K562 (cell line): ENCODE measurements around the gene MBNL1. TPM values are rescaled to one million over a fixed set of nuclear protein-coding genes. Genes with fewer than 3 reads are reported as not detected.
A peak's percentile ranks its signal among the peaks of the same experiment; 100 is the strongest.

Experiments
- ATAC-seq: fragments of 200-7000 bp; cut with Tn5 transposase; 3 replicates; pipeline ENCODE4 v1.9.1; 2020; ENCODE audit warnings: moderate library complexity
- BruUV-seq: library from RNA; stranded (reverse); fragments of 400-500 nt; replicated peaks from 2 replicates; lab custom pipeline; 2021; lab: Mats Ljungman, UMichigan
- CTCF ChIA-PET: fragments of 300-600 bp; formaldehyde crosslinking; extraction: SDS; loops from one replicate; lab custom pipeline; 2021; ENCODE audit warnings: low intra/inter-chr PET ratio; lab: Yijun Ruan, JAX
- POLR2A ChIA-PET: fragments of 300-600, 350-650 bp; sonication (Branson Sonifier 250); formaldehyde crosslinking; extraction: SDS; loops from one replicate; lab custom pipeline; 2021; ENCODE audit warnings: antibody characterized with exemption, inconsistent platforms; lab: Yijun Ruan, JAX
- DNase-seq, 4 experiments: peaks; one replicate each; pipeline versions ENCODE4 v3.0.0 to v3.0.0-alpha.2; 2011 to 2018; ENCODE audit warnings: low spot score in 3 of 4, mixed read lengths in 3 of 4; ENCODE audit errors: extremely low read depth in 1 of 4
- FAIRE-seq: peaks from 2 replicates; lab custom pipeline; 2011; peaks lifted over from hg19 to GRCh38; lab: Jason Lieb, UNC
- H2AFZ ChIP-seq: 2 replicates; pipeline ENCODE4 v1.6.0; 2011; ENCODE audit warnings: low read depth, low read length, control low read depth, inconsistent platforms
- H3K27ac ChIP-seq: fragments of 200-600 bp; 3 replicates; pipeline ENCODE4 v1.8.0; 2011; ENCODE audit warnings: low read depth, mild to moderate bottlenecking, control low read depth, inconsistent platforms, low read length, moderate library complexity, mixed read lengths; ENCODE audit errors: extremely low read depth
- H3K27me3 ChIP-seq, 2 experiments: fragments of 300-600 bp in 1 of 2; 2 replicates in 1 of 2; 3 replicates in 1 of 2; pipeline versions ENCODE4 v1.6.0 to v1.8.0; 2011; ENCODE audit warnings: inconsistent platforms in 2 of 2, low read length in 2 of 2, mild to moderate bottlenecking in 1 of 2, mixed read lengths in 1 of 2, moderate library complexity in 1 of 2; ENCODE audit not compliant: control insufficient read depth in 2 of 2, insufficient read depth in 2 of 2
- H3K36me3 ChIP-seq: fragments of 300-600 bp; 3 replicates; pipeline ENCODE4 v1.8.0; 2011; ENCODE audit warnings: mild to moderate bottlenecking, low read length, inconsistent platforms; ENCODE audit not compliant: control insufficient read depth, insufficient read depth
- H3K4me1 ChIP-seq, 2 experiments: fragments of 200-600 bp in 1 of 2; replicated peaks in 1 of 2; 2 replicates in 1 of 2; 3 replicates in 1 of 2; pipeline versions ENCODE4 v1.5.1 to v1.8.0; 2011; ENCODE audit warnings: inconsistent platforms in 2 of 2, low read length in 2 of 2, mild to moderate bottlenecking in 1 of 2, mixed read lengths in 1 of 2, moderate library complexity in 1 of 2; ENCODE audit not compliant: control insufficient read depth in 2 of 2, insufficient read depth in 2 of 2
- H3K4me2 ChIP-seq: 2 replicates; pipeline ENCODE4 v1.6.1; 2011; ENCODE audit warnings: low read length, control low read depth, inconsistent platforms, mixed read lengths; ENCODE audit not compliant: insufficient read depth
- H3K4me3 ChIP-seq: fragments of 200-600 bp; sonication (generic), shearing (Covaris generic); 2 replicates; pipeline ENCODE4 v1.5.1; 2016; ENCODE audit warnings: control low read depth, inconsistent platforms
- H3K79me2 ChIP-seq: fragments of 200-600 bp; 3 replicates; pipeline ENCODE4 v1.8.0; 2011; ENCODE audit warnings: low read length, inconsistent platforms; ENCODE audit not compliant: control insufficient read depth, insufficient read depth
- H3K9ac ChIP-seq, 2 experiments: 2 replicates each; pipeline versions ENCODE4 v1.6.0 to v1.6.1; 2011; ENCODE audit warnings: low read depth in 2 of 2, low read length in 2 of 2, control low read depth in 1 of 2, inconsistent platforms in 1 of 2, mild to moderate bottlenecking in 1 of 2, mixed read lengths in 1 of 2; ENCODE audit not compliant: insufficient read depth in 1 of 2
- H3K9me1 ChIP-seq: one replicate; pipeline ENCODE4 v1.6.0; 2011; ENCODE audit warnings: inconsistent platforms, mild to moderate bottlenecking, low read length, moderate library complexity; ENCODE audit not compliant: control insufficient read depth, insufficient read depth
- H3K9me3 ChIP-seq: replicated peaks from 2 replicates; pipeline ENCODE4 v1.5.1; 2011; ENCODE audit warnings: low read depth, low read length, inconsistent platforms; ENCODE audit not compliant: control insufficient read depth, insufficient read depth
- H4K20me1 ChIP-seq: replicated peaks from 2 replicates; pipeline ENCODE4 v1.6.1; 2011; ENCODE audit warnings: low read length, inconsistent platforms, mixed read lengths; ENCODE audit not compliant: control insufficient read depth, insufficient read depth
- TCF7L2 ChIP-seq: fragments of 150-350 bp; IDR thresholded peaks from 2 replicates; pipeline ENCODE4 v1.6.1; 2016; ENCODE audit warnings: low read depth, mild to moderate bottlenecking, low read length, moderate library complexity
- ZNF518B ChIP-seq: fragments of 250-450 bp; sonication (Bioruptor Pico); IDR thresholded peaks from 2 replicates; pipeline ENCODE4 v1.5.0; 2021; ENCODE audit warnings: mild to moderate bottlenecking, moderate library complexity
- WGBS: fragments of 100-300 bp; shearing (Covaris generic); methylation state at CpG from one replicate; pipeline ENCODE4 v1.1.6; 2016; ENCODE audit warnings: low coverage, mixed read lengths; ENCODE audit not compliant: insufficient coverage; ENCODE audit errors: missing lambda C conversion rate; 5-methylcytosine and 5-hydroxymethylcytosine counted together
- in situ Hi-C: fragments of 300-500 bp; cut with MboI; formaldehyde crosslinking; loops from 4 replicates; pipeline ENCODE4 v1.15.0; 2018; ENCODE audit warnings: inconsistent platforms, mixed read lengths
- intact Hi-C: fragments of 100-400 bp; cut with micrococcal nuclease; formaldehyde crosslinking; loops from 2 replicates; pipeline ENCODE4 v1.14.2; 2022
- polyA plus RNA-seq, 8 experiments: library from polyadenylated mRNA; depleted of rRNA in 4 of 8; stranded (reverse) in 5 of 8; unstranded in 3 of 8; fragments of >200 nt; fragmentation: Nextera tagmentation in 2 of 8; fragmentation: Illumina TruSeq in 1 of 8; extraction: Ambion mirVana in 2 of 8; extraction: Trizol in 1 of 8; gene quantifications; 2 replicates each; pipeline versions ENCODE4 v1.2.1 to v1.2.3, GENCODE V29; 2011 to 2014; ENCODE audit warnings: inconsistent platforms in 1 of 8, missing spikeins in 1 of 8
- total RNA-seq, 7 experiments: library from RNA; depleted of rRNA in 6 of 7; stranded (reverse); fragments of >200 nt in 6 of 7; fragmentation: Illumina TruSeq in 2 of 7; extraction: Trizol in 2 of 7; gene quantifications; 2 replicates each; pipeline versions ENCODE4 v1.2.1 to v1.2.3, GENCODE V29; 2011 to 2021; ENCODE audit warnings: low replicate concordance in 1 of 7
- TF ChIP-seq, protein P1 (sequence below), 2 experiments: fragments of 450-650 bp in 1 of 2; sonication (generic) in 1 of 2; formaldehyde crosslinking in 1 of 2; IDR thresholded peaks; 2 replicates each; pipeline versions ENCODE4 v1.7.1 to v1.9.0; 2016 to 2022; ENCODE audit warnings: inconsistent platforms in 1 of 2, mild to moderate bottlenecking in 1 of 2, missing genetic modification reagents in 1 of 2
- TF ChIP-seq, protein P2 (sequence below): fragments of 250-450 bp; sonication (Bioruptor Pico); IDR thresholded peaks from 2 replicates; pipeline ENCODE4 v1.4.0; 2020; ENCODE audit warnings: mild to moderate bottlenecking
- TF ChIP-seq, protein P3 (sequence below): sonication (generic); formaldehyde crosslinking; IDR thresholded peaks from 2 replicates; pipeline ENCODE4 v1.5.0; 2020; ENCODE audit warnings: missing genetic modification reagents

The MBNL1 gene
- total and polyA plus RNA-seq, 9 of the 15 experiments (the other 6 are each of a cell fraction or from before 2014, with no cell fraction given) = 70.3 to 243 (median 220) TPM

GRCh38 chr3:152302521-152303021, 33.8 kb downstream of the MBNL1 start:
- BruUV-seq = no TSS peak
- H3K9me1 ChIP-seq = no peaks in the 10 kb centered on the region
- H3K9ac ChIP-seq = no peak overlapping the region; a peak in 2 of 4 replicates
- H3K79me2 ChIP-seq = peaks cover 100% of the 10 kb centered on the region
- H4K20me1 ChIP-seq = peaks cover 19% of the 10 kb centered on the region
- no peak overlapping the region for H3K4me2 ChIP-seq
- 52% methylated on average over 4 of the region's 4 CpGs for WGBS
- DNase-seq (no peak), FAIRE-seq (no peak), ATAC-seq (peak; percentile 9; the same call in 1 of the 3 replicates)
- intact Hi-C loops = no loop called here
- POLR2A ChIA-PET = interaction anchor here (0.6 to 1.2 kb wide), 3 partner anchors 9 to 75 kb away, joined by 3 to 5 read pairs (median 3); no protein-coding TSS in a partner anchor
- no peaks in the 10 kb centered on the region for H3K27me3 ChIP-seq
- CTCF ChIA-PET = no interaction called here
- no peaks in the 10 kb centered on the region for H3K9me3 ChIP-seq
- peaks cover 97% of the 10 kb centered on the region for H3K36me3 ChIP-seq
- H2AFZ ChIP-seq = no peak overlapping the region
- no peak overlapping the region for H3K4me3 ChIP-seq
- peak overlapping the region; percentile 49; the same call in 1 of the 3 replicates for H3K27ac ChIP-seq
- in situ Hi-C loops = no loop called here
- peaks cover 0 to 33% of the 10 kb centered on the region in 2 experiments; a peak in 3 of 5 replicates for H3K4me1 ChIP-seq
- TF ChIP-seq ZNF518B (CRISPR knock-in tag) (no peak), TCF7L2 (no peak)
- TF ChIP-seq, protein P1, sequence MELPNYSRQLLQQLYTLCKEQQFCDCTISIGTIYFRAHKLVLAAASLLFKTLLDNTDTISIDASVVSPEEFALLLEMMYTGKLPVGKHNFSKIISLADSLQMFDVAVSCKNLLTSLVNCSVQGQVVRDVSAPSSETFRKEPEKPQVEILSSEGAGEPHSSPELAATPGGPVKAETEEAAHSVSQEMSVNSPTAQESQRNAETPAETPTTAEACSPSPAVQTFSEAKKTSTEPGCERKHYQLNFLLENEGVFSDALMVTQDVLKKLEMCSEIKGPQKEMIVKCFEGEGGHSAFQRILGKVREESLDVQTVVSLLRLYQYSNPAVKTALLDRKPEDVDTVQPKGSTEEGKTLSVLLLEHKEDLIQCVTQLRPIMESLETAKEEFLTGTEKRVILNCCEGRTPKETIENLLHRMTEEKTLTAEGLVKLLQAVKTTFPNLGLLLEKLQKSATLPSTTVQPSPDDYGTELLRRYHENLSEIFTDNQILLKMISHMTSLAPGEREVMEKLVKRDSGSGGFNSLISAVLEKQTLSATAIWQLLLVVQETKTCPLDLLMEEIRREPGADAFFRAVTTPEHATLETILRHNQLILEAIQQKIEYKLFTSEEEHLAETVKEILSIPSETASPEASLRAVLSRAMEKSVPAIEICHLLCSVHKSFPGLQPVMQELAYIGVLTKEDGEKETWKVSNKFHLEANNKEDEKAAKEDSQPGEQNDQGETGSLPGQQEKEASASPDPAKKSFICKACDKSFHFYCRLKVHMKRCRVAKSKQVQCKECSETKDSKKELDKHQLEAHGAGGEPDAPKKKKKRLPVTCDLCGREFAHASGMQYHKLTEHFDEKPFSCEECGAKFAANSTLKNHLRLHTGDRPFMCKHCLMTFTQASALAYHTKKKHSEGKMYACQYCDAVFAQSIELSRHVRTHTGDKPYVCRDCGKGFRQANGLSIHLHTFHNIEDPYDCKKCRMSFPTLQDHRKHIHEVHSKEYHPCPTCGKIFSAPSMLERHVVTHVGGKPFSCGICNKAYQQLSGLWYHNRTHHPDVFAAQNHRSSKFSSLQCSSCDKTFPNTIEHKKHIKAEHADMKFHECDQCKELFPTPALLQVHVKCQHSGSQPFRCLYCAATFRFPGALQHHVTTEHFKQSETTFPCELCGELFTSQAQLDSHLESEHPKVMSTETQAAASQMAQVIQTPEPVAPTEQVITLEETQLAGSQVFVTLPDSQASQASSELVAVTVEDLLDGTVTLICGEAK (IDR thresholded peaks at IDR 0.05) = no peak
- TF ChIP-seq, protein P1 (CRISPR knock-in tag; IDR thresholded peaks at IDR 0.05) = no peak
- TF ChIP-seq, protein P2, sequence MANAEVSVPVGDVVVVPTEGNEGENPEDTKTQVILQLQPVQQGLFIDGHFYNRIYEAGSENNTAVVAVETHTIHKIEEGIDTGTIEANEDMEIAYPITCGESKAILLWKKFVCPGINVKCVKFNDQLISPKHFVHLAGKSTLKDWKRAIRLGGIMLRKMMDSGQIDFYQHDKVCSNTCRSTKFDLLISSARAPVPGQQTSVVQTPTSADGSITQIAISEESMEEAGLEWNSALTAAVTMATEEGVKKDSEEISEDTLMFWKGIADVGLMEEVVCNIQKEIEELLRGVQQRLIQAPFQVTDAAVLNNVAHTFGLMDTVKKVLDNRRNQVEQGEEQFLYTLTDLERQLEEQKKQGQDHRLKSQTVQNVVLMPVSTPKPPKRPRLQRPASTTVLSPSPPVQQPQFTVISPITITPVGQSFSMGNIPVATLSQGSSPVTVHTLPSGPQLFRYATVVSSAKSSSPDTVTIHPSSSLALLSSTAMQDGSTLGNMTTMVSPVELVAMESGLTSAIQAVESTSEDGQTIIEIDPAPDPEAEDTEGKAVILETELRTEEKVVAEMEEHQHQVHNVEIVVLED = no peak
- TF ChIP-seq, protein P3, sequence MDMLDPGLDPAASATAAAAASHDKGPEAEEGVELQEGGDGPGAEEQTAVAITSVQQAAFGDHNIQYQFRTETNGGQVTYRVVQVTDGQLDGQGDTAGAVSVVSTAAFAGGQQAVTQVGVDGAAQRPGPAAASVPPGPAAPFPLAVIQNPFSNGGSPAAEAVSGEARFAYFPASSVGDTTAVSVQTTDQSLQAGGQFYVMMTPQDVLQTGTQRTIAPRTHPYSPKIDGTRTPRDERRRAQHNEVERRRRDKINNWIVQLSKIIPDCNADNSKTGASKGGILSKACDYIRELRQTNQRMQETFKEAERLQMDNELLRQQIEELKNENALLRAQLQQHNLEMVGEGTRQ = no peak
